Measurements from ENCODE around the gene KLHL5.
"Not testable (repeated sequence)": the region's sequence is repeated elsewhere in the genome, so short reads cannot be mapped to it uniquely, and the experiment has no call there.

KLHL5 gene

DNA sequence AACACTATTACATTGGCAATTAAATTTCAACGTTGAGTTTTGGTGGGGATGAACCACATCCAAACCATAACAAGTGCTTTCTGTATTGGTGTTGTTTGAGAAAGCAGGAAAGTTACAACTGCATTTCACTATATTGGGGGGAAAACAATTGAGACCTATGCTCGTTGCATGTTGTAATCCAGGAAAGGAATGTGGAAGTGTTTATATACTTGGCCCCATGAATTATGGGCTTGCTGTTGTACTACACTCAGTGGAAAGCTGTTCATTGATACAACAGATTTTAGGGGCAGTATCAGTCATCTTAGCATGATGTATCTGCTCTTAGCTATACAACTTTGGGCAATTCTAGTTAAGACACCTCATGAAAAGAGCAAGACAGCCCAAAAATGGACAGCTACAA is 52.4 kb downstream of the KLHL5 start:
- DNase-seq, result no peak

DNA sequence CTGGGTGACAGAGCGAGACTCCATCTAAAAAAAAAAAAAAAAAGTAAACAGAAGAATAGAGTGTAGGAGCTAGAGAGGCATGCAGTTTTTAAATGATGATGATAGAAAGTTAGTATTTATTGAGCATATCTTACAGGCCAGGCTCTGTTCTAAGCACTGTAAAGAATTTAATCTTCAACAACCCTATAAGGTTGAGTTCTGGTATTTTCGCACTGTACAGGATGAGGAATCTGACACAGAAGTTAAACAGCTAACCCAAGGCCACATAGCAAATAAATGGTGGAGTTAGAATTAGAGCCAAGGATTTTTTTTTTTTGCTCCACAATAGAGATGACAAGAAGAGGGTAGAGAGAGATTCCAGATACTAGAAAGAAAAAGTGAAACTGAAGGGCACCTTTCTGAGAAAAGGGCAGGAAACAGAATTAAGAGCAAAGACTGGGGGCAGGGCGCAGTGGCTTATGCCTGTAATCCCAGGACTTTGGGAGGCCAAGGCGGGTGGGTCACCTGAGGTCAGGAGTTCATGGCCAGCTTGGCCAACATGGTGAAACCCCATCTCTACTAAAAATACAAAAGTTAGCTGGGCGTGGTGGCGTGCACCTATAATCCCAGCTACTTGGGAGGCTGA is 56.1 kb downstream of the KLHL5 start:
- no peak for DNase-seq

DNA sequence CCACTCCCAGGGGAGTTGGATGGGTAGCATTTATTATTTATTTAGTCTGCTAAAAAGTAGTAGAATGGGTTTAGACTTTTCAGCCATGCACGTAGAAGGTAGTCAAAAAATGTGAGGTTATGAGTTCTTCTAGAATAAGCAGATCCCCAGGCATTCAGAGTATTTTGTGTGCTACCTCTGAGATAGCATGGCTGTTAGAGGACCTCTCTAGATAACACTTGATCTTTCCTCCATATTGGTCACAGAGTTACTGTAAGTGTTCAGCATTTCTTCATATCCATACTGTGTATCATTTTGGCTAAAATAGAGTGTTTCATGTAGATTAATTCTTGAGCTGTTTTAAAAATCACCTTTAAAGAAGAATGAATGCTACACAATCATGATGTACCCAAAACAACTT is 58.4 kb downstream of the KLHL5 start:
- DNase-seq, result no peak

DNA sequence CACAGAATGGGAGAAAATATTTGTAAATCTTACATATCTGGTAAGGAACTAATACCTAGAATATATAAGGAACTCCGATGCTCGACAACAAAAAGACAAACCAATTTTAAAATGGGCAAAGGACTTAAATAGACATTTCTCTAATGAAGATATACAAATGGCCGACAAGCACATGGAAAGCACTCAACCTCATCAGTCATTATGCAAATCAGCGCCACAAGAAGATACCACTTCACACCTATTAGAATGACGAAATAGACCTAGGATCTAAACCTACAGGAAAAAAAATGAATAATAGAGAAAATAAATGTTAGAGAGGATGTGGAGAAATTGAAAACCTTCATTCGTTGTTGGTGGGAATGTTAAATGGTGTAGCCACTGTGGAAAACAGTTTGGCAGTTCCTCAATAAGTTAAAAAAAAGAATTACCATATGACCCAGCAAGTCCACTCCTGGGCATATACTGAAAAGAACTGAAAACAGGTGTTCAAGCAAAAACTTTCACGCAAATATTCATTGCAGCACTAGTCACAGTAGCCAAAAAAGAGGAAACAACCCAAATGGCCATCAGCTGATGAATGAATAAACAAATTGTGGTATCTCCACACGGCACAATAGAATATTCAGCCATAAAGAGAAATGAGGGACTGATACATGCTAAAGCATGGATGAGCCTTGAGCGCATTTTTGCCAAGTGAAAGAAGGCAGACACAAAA is 63.0 kb downstream of the KLHL5 start:
- DNase-seq, result no peak

DNA sequence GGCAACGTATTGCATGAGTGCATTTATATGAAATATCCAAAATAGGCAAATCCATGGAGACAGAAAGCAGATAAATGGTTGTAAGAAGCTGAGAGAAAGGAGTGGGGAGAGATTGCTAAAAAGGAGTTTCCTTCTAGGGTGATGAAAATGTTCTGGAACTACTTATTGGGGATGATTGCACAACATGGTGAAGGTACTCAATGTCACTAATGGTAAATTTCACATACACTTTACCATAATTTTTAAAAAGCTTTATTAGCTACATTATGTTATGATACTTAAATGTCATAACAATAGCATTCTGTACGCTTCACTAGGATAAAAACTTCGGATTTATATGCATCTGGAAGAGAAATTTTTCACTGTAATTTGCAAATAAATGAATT is 63.6 kb downstream of the KLHL5 start:
- no peak for DNase-seq

DNA sequence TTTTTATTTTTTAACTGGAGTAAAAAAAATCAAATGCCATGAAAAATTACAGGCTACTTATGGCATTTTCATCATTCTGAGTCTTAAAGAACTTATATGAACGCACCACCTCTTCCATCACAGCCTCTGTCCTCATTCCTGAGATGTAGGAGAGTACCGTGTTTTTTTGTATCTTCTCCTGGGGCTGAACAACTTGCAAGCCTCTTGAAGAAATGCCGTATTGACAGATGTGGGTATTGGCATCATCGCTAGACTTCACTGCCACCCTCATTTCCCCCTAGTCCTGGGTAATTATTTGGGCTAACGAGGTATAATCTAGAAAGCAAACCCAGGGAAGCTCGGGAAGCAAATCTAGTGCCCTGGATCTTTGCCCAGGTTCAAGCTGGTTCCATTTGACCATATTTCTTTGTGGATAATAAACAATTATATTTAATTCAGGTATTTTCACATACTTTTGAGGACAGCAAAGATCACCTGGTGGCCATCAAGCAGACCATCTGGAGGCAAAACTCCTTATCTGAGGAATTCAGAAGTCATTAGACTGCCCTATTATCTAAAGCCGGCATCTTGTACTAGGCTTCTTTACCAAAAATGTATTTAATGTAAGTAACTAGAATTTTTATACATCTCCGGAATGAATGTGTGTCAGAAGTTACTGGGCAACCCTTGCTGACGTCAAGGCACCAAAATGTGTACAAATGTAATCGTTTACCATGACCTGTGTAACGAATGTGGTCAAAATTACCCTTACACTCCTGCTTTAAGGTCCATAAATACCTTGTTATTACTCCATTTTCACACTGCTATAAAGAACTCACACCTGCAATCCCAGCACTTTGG is 64.4 kb downstream of the KLHL5 start:
- no peak for DNase-seq

DNA sequence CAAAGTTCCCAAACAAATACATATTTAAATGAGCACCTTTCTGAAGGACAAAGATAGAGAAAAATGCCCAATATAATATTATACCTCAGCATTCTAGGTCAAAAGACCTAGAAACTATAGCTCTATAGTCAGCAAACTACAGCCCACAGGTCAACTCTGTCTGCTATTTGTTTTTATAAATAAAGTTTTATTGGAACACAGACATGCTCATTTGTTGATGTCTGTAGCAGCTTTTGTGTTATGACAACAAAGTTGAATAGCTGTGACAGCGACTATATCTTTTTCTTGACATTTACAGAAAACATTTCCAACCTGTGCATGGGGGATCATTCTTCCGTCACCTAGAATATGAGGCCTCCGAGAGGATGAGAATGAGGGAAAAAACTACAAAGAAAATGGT is 71.6 kb downstream of the KLHL5 start:
- DNase-seq, result no peak

DNA sequence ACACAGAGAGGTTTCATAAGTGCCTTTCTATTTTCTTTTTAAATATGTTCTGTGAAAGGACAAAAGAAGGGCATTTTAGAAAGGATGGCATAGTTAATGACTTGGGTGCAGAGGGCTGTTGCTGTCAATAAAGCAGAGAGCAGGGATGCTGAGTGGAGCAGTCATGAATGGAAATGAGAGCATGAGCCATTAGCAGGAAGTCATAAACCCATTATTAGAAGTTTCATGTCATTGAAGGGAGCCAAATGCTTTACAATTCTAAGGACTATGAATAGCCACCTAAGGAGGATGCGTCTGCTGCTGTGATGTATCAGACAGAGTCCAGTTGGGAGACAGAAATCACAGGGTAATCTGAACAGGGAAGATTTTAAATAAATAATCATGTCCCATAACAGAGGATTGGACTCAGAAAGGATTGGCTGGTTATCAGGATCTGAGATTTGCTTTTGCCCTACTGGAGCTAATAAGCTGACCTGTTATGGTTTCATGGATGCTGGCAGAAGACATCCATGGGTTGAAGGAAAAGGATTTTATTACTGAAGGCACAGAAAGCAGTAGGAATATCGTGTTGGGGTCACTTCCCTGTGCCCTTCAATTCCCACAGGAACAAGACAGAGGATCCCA is 72.8 kb downstream of the KLHL5 start:
- no peak for DNase-seq

DNA sequence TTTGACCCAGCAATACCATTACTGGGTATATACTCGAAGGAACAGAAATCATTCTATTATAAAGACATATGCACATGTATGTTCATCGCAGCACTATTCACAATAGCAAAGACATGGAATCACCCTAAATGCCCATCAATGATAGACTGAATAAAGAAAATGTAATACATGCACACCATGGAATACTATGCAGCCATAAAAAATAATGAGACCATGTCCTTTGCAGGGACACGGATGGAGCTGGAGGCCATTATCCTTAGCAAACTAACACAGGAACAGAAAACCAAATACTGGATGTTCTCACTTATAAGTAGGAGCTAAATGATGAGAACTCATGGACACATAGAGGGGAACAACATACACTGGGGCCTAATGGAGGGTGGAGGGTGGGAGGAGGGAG is 76.2 kb downstream of the KLHL5 start:
- DNase-seq, result not testable (repeated sequence)

DNA sequence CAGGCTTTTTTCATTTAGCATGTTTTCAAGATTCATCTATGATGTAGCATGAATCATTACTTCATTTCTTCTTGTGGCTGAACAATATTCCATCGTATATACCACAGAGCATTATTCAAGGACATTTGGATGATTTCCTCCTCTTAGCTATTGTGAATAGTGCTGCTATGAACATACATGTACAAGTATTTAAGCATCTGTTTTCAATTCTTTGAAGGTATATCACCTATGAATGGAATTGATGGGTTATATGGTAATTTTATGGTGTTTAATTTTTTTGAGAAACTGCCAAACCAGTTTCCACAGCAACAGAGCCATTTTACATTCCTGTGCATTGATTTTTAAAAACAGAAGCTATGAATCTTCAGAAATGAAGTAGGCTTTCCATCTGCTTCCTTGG is 84.2 kb downstream of the KLHL5 start:
- DNase-seq, result no peak

DNA sequence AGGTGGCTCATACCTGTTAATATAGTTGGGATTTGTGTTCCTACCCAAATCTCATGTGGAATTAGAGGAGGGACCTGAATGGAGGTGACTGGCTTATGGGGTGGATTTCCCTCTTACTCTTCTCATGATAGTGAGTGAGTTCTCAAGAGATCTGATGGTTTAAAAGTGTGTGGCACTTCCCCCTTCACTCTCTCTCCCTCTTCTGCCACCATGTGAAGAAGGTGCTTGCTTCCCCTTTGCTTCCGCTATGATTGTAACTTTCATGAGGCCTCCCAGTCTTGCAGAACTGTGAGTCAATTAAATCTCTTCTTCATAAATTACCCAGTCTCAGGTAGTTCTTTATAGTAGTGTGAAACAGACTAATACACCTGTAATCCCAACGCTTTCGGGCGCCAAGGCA is 92.0 kb downstream of the KLHL5 start:
- no peak for DNase-seq

DNA sequence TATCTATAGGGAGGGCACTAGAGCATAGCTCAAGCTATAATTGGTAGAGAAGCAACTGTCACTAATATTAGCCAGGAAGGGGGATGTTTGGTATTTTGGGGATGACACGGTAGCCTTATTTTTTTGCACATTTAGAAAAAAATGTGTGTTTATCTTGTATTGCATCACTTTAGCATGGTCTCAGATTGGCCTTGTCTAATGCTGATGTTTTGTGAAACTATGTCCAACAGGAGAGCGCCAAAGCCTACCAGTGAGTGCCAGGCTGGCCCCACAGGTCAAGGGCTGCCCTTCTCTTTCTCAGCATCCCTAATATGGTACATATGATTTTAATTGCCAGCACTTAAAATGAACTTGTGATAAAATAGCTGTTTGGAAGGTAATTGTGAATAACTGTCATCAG is 95.5 kb downstream of the KLHL5 start:
- no peak for DNase-seq

DNA sequence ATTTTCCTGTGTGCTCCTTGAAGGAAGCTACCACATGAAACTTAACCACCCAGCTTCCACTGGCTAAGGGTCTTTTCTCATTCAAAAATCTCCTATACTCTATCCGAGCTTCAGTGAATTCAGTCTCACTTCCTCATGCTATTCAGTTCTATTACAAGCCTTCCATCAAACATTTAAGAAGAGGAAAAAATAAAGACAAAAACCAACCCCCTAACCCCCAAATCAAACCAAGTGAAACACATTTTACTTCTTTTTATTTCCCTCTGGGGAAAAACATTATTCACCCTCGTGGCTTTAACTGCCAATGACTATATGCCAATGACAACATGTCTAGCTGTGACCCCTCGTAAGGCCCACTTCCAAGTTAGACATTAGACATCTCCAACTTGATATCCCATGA is 104.1 kb downstream of the KLHL5 start:
- DNase-seq, result no peak

DNA sequence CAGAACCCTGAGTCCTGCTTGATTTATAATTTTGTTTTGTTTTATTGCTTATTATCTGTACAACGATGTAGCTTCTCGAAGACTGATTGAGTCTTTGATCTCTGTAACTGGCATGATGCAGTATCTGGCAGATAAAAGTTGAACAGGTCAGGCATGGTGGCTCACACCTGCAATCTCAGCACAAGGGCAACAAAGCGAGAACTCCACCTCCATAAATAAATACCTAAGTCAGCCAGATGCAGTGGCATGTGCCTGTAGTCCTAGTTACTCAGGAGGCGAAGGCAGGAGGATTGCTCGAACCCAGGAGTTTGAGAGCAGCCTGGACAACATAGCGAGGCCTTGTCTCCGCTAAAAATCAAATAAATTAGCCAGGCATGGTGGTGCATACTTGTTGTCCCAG is 104.6 kb downstream of the KLHL5 start:
- no peak for DNase-seq

DNA sequence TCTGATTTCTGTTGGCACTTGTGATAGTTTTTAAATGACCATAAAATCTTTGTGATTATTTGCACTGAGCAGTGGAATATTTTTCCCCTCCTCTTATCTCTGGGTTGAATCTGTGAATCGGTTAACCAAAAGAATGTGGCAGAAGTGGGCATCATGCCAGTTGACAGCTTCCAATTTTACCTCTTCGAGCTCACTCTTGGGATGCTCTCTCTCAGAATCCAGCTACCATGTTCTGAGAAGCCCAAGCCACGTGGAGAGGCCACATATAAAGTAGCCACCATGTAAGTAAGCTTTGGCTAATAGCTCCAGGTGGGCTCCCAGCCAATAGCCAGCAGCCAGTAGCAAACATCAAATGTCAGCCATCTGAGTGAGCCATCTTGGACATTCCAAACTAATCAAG is 107.4 kb downstream of the KLHL5 start:
- DNase-seq, result no peak

DNA sequence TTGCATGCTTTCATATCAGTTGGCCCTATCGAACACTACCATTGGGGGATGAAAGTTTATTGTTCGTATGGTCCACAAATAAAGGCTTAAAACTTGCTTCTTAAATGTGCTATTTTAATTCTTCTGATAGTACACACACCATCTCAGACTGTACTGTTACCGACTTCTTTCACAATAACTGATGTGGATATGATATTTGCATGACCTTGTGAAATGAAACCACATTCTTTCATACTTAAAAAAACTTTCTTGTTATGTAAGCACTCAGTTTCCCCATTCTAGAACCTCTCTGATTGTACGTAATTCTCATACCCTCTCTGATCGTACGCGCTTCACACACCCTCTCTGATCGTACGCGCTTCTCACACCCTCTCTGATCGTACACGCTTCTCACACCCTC is 108.3 kb downstream of the KLHL5 start:
- DNase-seq, result no peak
